NCI-H2081 treated with DMSO at 0.1 percent for 48 hours (cell line): ENCODE data around the gene PAF1.

Experiments
- DNase-seq: peaks from one replicate; lab custom pipeline; 2025; lab: John Stamatoyannopoulos, UW

Gene PAF1

DNA sequence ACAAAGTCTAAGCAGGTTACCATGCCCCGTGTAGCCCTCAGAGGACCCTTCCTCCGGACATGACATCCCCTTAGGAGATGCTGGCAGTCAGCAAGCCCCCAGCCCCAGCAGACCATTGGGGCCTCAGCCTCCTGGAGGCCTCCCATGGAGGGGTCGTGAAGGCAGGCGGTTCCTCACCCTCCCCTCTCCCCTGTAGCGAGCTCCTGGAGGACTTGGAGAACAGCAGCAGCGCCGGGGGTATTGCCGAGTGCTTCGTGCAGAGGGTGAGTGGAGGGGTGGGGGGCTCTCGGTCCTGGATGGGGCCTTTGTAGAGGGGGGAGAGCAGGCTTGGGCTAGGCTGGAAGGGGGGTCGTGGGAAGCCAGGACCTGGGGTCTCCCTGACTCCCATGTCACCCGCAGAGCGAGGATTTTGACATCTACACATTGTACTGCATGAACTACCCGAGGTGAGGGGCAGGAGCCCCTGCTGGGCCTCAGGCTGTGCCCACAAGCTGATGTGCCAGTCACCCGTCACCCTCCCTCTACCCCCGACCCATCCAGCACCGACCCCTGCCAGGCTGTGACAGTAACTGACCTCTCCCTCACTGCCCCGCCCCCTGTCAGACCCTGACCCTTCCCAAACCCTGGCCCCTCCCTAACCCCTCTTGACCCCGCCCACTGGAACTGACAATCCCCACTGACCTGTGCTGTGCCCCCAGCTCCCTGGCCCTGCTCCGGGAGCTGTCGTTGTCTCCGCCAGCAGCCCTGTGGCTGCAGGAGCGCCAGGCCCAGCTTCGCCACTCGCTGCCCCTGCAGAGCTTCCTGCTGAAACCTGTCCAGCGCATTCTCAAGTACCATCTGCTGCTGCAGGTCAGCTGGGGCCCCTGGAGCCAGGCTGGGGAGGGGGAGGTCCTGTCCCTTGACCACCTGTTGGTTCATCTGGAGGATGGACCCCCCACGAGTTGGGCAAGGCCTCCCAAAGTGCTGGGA lies 25.5 kb upstream of the PAF1 start:
- no peak for DNase-seq

DNA sequence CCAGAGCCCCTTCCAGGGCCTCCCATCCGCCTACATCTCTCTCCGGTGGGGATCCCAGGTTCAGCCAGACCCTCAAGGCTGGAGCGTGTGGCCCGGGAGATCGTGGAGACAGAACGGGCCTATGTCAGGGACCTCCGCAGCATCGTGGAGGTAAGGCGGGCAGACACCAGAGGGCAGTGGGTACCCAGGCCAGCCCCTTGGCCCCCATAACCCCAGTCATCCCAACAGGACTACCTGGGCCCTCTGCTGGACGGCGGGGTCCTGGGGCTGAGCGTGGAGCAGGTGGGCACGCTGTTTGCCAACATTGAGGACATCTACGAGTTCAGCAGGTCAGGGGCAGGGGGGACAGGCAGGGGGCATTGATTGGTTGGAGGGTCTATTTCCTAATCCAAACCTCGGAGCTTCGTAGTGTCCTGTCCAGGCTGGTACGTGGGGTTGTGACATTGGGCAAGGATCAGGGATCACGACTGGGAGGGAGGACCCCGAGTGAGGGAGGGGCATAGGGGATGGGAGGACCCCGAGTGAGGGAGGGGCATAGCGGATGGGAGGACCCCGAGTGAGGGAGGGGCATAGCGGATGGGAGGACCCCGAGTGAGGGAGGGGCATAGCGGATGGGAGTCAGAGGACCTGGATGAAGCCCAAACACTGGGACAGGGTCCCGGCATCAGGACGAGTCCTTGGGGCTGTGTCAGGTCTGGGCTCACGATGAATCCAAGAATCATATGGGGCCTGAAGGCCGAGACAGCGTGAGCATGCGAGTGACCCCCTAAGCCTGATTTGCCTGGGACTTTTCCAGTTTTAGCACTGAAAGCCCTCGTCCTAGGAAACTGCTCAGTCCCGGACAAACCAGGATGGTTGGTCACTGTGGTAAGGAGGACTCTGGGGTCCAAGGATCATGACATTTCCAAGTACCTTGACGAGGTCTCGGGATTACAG lies 24.5 kb upstream of the PAF1 start:
- no peak for DNase-seq

DNA sequence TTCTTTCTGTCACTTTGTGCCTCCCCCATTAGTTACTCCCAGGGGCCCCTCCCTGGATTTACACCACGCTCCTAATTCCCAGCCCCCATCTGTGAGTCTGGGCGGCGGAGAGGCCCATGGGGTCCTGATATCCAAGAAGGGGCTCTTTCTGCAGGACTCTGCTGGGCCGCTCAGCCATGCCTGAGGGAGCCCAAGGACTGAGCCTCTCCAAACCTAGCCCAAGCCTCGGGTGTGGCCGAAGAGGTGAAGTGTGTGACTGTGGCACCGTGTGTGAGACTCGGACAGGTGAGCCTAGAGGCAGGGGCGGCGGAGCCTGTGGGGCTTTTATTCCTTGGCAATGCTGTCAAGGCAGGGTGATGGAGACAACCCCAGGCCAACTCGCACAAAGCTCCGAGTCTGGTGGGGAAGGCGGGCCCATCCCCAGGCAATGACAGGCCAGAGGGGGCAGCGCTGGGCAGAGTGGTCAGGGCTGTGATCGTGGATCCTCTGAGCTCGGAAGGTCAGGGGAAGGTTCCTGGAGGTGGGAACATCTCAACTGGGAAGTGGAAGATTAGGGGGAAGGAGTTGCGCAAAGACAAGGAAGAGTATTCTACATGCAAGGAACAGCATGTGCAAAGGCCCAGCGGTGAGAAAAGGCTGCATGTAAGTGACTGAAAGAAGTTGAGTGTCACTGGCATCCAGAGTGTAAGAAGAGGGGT lies 23.2 kb upstream of the PAF1 start:
- no peak for DNase-seq

DNA sequence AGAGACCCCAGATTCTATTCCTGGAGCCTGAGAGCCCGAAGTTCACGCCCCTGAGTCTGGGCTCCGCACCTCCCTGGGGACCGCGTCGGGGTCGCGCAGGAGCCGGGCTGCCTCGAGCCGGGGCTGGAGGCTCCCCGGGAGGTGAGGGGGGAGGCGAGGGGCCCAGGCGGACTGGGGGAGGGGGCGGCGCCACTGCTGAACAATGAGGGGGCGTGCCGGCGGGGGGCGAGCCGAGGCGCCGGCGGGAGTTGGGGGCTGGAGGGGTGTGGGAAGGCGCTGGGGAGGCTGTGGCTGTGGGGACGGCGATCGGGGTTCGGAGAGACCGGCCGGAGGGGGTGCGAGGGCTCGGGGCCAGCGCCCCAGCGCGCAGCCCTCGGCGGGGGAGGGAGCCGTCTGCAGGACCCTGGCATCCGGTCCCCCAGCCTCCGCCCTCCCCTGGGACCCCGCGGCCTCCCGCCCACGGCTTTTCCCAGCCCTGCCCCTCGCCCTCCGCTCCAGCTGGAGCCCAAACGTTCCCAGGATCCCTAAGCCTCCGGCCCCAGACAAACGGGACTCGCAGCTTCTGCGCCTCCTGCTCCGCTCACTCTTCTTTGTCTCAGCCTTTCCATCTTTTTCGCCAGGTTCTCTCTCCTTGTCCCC lies 22.5 kb upstream of the PAF1 start:
- DNase-seq: no peak

DNA sequence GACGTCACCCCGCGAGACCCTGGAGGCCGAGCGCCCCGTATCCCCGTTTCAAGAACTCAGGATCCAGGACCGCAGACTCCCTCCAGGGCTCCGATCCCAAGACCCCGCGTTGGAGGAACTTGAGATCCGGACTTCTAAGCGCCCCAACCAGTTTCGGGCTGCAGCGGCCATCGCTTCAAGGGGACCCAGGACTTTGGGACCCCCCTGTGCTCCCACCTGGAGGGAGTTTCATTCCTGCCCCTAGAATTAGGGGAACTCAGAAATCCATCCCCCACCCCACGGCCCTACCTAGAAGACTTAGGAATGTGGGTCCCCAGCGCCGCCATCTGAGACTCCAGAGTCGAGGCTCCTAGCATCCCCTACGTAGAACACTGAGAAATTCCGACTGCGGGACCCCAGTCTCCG lies 22.0 kb upstream of the PAF1 start:
- no peak for DNase-seq

DNA sequence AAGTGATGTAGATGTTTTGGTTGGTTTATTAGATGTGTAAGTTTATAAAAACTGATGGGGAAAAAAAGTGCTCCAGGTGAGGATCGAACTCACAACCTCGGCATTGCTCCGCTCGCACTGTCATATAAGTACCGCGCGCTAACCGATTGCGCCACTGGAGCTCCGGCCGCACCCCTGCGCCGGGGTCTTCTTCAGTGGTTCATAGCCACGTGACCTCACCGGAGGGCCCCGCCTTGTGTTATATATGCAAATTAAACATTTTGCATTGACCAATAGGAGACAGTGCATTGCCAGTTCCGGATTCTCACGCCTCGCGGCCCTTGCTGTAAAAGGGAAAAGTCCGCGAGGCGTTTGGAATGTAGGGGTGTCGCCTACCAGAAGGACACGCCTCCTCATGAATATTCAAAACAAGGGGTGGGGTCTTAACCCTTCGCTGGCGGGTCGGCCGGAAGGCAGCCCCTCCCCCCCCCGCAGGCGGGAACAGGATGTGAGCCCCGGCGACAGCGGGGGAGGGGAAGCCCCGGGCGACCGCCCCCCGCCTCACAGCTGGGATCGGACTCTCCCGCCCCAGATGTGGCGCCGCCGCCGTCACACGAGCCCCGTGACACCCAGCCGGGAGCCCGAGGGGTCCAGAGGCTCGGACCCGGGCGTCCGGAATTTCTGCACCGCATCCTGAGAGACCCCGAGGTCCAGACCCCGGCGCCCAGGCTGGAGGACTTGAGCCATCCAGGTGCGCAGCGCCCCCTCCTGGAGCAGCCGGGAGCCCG lies 21.4 kb upstream of the PAF1 start, which contains the start of gene PLEKHG2:
TSS of gene PLEKHG2 (plus strand) at position 570 of the 767 bp plus-strand sequence. CDS start 1,418 bp downstream, outside the sequence.
- peak; percentile 96 for DNase-seq

DNA sequence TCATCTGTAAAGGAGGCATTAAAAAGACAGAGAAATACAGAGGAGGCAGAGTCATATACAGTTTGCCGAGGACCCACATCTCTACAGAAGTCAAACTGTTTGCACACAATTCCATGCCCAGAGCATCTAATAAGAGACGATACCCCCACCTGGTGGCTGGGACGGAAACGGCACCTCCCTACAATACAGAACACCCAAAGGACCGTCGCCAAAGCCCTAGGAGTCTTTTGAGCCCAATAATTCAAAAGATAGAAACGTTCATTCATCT lies 20.9 kb upstream of the PAF1 start:
- DNase-seq: peak; percentile 81

DNA sequence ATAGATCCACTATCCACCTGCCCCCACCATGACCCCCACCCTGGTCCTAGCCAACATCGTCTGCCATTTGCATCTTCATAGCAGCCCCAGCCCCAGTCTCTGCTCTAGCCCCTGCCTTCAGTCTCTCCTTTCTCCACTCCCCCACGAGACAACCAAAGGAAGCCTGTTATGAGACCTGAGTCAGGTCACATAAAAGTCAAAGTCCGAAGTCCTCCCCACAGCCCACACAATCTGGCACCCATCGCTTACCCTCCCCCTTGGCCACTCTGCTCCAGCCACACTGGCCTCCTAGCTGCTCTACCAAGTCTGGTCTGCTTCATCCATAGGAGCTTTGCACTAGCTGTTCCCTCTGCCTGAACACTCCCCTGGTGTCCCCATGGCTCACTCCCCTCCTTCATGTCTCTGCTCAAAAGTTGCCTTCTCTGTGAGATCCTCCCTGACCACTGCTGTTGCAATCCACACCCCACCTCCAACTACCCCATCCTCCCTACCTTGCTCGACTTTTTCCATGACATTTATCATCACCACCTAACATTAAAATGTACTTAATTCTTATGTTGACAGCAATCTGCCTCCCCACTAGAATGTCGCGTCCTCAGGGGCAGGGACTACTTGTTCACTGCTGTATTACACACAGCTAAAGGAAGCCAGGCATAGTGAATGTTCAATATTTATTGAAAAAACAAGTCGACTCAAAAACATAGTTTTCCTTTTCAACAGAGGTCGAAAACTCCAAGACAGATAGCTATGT lies 20.4 kb upstream of the PAF1 start:
- no peak for DNase-seq

DNA sequence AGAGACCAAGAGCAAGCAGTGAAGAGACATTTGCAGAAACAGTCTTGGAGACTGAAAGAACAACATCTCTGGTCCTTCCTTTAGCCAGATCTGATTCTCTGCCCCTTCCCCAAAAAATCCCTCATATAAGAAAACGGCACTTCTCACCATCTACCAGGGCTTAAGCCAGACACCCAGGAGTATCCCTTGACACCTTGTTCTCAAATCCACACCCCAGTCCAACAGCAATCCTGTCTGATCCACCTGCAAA lies 19.9 kb upstream of the PAF1 start:
- DNase-seq: no peak

DNA sequence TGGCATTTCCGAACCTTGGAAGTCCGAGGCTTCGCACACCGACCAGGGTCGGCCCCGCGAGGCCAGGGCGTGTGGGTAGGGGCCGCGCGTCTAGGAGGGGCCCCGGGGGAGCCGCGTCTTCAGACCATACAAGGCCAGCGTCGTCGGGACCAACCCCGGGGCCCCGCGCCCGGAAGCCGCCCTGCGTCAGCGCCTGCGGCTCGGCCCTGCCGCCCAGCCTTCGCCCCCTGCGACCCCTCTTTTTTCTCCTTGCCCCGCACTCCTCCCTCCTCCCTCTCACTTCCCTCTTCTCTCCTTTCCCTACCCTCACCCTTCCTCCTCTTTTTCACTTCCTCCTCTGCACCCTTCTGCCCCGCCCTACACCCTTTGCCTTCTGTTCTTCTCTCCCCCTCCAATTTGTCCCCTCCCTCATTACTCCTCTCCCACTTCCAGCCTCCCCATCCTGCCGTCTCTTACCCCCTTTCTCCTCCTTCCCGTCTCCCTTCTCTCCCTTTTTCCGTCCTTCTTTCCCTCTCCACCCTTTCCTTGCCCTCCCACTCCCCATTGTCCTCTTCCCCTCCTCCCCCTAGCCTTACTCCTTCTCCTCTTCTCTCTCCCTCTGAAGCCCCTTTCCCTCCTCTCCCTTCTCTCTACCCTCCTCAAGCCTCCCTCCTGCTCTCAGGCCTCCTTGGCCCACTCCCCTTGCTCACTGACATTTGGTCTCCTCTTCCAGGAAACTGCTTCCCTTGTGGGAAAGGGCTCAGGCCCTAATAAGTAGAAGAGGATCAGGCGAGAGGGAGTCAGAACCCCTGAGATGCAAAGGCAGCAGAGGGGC lies 19.3 kb upstream of the PAF1 start:
- DNase-seq: no peak

DNA sequence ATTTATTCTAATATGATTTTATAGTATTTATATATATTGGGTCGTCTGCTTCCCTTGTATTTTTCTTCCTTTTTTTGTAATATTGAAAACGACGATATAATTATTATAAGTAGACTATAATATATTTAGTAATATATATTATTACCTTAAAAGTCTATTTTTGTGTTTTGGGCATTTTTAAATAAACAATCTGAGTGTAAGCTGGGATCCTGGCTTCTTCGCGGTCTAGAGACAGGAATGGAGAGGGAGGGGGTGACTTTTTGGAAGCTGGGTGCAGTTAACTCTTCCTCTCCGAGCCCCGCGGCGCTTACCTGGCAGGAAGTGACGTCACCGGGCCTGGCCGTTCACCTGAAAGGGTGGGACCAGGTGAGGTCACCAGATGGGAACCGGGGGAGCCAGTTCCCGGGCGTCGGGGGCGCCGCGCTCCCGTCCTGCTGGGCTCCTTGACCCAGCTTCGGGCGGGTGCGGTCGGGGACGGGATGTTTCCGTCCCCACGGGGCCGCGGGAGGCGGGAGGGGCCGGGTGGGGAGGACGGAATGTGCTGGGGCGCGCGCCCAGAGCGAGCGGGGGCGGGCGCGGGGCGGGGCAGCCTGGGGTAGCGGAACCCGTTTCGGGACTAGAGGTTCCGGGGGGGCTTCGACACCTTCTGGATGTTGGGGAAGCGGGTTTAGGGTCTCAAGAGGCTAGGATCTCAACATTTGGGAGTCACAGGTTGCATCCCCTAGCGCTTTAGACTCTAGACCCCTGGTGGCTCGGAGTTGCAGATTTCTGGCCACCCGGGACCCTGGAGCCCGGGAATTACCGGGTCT lies 18.5 kb upstream of the PAF1 start:
- peak; percentile 35 for DNase-seq

DNA sequence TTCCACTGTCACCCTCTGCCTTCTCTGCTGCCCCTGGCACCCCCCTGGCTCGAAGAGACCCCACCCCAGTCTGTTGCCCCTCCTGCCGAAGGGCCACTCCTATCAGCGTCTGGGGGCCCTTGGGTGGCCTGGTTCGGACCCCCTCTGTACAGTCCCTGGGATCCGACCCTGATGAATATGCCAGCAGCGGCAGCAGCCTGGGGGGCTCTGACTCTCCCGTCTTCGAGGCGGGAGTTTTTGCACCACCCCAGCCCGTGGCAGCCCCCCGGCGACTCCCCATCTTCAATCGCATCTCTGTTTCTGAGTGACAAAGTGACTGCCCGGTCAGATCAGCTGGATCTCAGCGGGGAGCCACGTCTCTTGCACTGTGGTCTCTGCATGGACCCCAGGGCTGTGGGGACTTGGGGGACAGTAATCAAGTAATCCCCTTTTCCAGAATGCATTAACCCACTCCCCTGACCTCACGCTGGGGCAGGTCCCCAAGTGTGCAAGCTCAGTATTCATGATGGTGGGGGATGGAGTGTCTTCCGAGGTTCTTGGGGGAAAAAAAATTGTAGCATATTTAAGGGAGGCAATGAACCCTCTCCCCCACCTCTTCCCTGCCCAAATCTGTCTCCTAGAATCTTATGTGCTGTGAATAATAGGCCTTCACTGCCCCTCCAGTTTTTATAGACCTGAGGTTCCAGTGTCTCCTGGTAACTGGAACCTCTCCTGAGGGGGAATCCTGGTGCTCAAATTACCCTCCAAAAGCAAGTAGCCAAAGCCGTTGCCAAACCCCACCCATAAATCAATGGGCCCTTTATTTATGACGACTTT lies 17.7 kb upstream of the PAF1 start:
- DNase-seq: no peak

DNA sequence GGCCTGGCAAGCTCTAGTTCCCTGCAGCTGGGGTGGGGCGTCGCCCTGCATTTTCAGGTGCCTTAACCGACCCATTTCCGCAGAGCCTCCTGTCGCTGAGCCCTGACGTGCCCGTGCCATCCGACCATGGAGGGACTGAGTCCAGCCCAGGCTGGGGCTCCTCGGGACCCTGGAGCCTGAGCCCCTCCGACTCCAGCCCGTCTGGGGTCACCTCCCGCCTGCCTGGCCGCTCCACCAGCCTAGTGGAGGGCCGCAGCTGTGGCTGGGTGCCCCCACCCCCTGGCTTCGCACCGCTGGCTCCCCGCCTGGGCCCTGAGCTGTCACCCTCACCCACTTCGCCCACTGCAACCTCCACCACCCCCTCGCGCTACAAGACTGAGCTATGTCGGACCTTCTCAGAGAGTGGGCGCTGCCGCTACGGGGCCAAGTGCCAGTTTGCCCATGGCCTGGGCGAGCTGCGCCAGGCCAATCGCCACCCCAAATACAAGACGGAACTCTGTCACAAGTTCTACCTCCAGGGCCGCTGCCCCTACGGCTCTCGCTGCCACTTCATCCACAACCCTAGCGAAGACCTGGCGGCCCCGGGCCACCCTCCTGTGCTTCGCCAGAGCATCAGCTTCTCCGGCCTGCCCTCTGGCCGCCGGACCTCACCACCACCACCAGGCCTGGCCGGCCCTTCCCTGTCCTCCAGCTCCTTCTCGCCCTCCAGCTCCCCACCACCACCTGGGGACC lies 16.9 kb upstream of the PAF1 start:
- no peak for DNase-seq

DNA sequence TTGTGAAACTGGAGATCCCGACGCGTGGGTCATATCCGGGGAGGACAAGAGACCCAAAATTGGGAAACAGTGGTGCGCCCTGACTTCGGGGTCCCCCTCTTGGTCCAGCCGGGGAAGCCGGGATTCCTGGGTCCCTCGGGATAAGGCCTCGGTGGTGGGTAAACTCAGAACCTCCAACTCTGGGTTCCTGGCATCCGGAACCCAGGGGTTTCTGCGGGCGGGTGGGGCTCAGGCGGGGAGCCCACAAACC lies 16.4 kb upstream of the PAF1 start:
- DNase-seq: no peak

DNA sequence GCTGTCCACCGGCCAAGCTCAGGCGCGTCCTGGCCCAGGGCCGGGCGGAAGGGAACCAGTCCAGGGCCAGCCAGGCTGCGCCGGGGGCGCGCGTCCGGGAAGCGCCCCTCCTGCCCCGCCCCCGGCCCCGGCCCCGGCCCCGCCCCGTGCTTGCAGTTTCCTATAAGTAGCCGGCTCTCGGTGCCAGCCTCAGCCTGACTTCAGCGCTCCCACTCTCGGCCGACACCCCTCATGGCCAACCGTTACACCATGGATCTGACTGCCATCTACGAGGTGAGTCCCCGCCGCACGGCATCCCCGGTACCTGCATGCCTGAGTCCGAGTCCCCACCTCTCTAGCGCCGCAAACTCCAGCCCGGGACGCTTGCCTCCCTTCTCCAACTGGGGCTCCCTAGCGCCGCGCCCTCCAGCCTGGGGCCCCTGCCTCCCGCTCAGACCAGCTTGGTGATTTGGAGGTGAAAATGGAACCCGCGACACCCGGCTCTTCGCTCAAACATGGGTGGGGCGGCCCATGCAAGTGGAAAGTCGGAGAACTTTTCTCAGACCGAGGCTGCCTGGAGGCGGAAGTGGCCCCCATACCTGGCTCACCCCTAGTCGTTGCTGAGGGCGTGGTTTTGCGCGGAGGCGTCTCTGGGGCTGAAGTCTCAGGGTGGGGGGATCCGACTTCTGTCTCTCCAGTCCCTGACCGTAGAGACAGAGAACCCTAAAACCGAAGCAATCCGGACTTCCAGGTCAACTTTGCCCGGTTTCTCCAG lies 15.9 kb upstream of the PAF1 start, which contains the start of gene ZFP36:
TSS of gene ZFP36 (plus strand) at position 192 of the 754 bp plus-strand sequence. CDS start at position 250, 58 bp downstream.
- no peak for DNase-seq

DNA sequence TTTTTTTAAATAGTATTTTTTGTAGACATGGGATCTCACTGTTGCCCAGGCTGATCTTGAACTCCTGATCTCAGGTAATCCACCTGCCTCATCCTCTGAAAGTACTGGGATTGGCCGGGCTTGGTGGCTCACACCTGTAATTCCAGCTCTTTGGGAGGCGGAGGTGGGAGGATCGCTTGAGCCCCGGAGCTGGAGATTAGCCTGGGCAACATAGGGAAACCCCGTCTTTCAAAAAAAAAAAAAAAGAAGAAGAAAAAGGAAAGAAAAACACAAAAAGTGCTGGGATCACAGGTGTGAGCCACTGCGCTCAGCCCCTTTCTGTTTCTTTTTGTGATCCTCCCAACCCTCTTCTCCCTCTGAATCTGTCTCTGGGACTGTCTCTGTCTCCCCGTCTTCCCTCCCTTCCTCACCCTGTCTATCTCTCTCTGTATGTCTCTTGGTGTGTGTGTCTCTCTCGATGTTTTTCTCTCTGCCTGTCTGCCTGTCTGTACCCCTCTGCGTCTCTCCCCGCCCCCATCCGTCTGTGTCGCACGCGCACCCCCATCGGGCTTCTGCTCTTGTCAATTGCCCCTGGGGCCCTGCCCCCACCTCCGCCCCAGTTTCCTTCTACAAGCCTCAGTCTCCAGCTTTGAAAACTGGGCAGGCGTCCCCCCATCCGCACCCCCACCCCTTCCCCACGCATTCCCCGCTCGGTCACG lies 15.2 kb upstream of the PAF1 start:
- no peak for DNase-seq
